Smooth muscle cell (in vitro differentiated cells): ENCODE data around the gene NECAP2. TPM values are rescaled to one million over a fixed set of nuclear protein-coding genes. Genes with fewer than 3 reads are reported as not detected.
"Not testable (repeated sequence)": the region's sequence is repeated elsewhere in the genome, so short reads cannot be mapped to it uniquely, and the experiment has no call there.

Source experiments
- DNase-seq: peaks from one replicate; lab custom pipeline; 2025; ENCODE audit not compliant: unreplicated experiment; lab: John Stamatoyannopoulos, UW
- H2AFZ ChIP-seq: fragments of 200-600 bp; sonication (generic); 2 replicates; pipeline ENCODE4 v1.6.0; 2016; ENCODE audit warnings: antibody characterized with exemption, low read depth, mild to moderate bottlenecking
- H3F3A ChIP-seq: fragments of 200-600 bp; sonication (generic); 2 replicates; pipeline ENCODE4 v1.6.0; 2017; ENCODE audit warnings: antibody characterized with exemption, low read depth
- H3K27ac ChIP-seq: fragments of 200-600 bp; sonication (generic); 2 replicates; pipeline ENCODE4 v1.5.1; 2016; ENCODE audit warnings: low read depth, mild to moderate bottlenecking
- H3K27me3 ChIP-seq: fragments of 200-600 bp; sonication (generic); 2 replicates; pipeline ENCODE4 v1.6.1; 2016; ENCODE audit warnings: low read depth, mild to moderate bottlenecking
- H3K36me3 ChIP-seq: fragments of 200-600 bp; sonication (generic); 2 replicates; pipeline ENCODE4 v1.5.1; 2016; ENCODE audit warnings: low read depth
- H3K4me1 ChIP-seq: fragments of 200-600 bp; sonication (generic); 2 replicates; pipeline ENCODE4 v1.5.1; 2016; ENCODE audit warnings: low read depth
- H3K4me2 ChIP-seq: fragments of 200-600 bp; sonication (generic); 2 replicates; pipeline ENCODE4 v1.6.0; 2016; ENCODE audit warnings: mild to moderate bottlenecking
- H3K4me3 ChIP-seq: fragments of 200-600 bp; sonication (generic); 2 replicates; pipeline ENCODE4 v1.5.1; 2016; ENCODE audit warnings: mild to moderate bottlenecking
- H3K79me2 ChIP-seq: fragments of 200-600 bp; sonication (generic); 2 replicates; pipeline ENCODE4 v1.6.0; 2016; ENCODE audit warnings: low read depth, mild to moderate bottlenecking
- H3K9ac ChIP-seq: fragments of 200-600 bp; sonication (generic); 2 replicates; pipeline ENCODE4 v1.6.0; 2016; ENCODE audit warnings: low read depth
- H3K9me3 ChIP-seq: fragments of 200-600 bp; sonication (generic); replicated peaks from 2 replicates; pipeline ENCODE4 v1.5.1; 2016; ENCODE audit warnings: low read depth
- H4K20me1 ChIP-seq: fragments of 200-600 bp; sonication (generic); 2 replicates; pipeline ENCODE4 v1.6.0; 2016; ENCODE audit warnings: low read depth
- WGBS: methylation state at CpG from one replicate; pipeline ENCODE4 v1.1.7; 2016; ENCODE audit warnings: low lambda C conversion rate; 5-methylcytosine and 5-hydroxymethylcytosine counted together
- polyA plus RNA-seq: library from polyadenylated mRNA; unstranded; fragments of >200 nt; fragmentation: Nextera tagmentation; extraction: Ambion mirVana; gene quantifications from 2 replicates; pipeline ENCODE4 v1.2.1, GENCODE V29; 2016
- total RNA-seq: library from RNA; depleted of rRNA; stranded (reverse); fragments of >200 nt; gene quantifications from 2 replicates; pipeline ENCODE4 v1.2.3, GENCODE V29; 2014
- TF ChIP-seq, protein P1 (sequence below): fragments of 200-600 bp; sonication (generic); IDR thresholded peaks from 2 replicates; pipeline ENCODE4 v1.5.1; 2017; ENCODE audit warnings: borderline replicate concordance, mild to moderate bottlenecking, antibody characterized with exemption; ENCODE audit not compliant: insufficient read depth, poor library complexity, severe bottlenecking

The NECAP2 gene
- total and polyA plus RNA-seq, 2 experiments from 2014 or later, result 49.5 to 60.0 TPM

DNA sequence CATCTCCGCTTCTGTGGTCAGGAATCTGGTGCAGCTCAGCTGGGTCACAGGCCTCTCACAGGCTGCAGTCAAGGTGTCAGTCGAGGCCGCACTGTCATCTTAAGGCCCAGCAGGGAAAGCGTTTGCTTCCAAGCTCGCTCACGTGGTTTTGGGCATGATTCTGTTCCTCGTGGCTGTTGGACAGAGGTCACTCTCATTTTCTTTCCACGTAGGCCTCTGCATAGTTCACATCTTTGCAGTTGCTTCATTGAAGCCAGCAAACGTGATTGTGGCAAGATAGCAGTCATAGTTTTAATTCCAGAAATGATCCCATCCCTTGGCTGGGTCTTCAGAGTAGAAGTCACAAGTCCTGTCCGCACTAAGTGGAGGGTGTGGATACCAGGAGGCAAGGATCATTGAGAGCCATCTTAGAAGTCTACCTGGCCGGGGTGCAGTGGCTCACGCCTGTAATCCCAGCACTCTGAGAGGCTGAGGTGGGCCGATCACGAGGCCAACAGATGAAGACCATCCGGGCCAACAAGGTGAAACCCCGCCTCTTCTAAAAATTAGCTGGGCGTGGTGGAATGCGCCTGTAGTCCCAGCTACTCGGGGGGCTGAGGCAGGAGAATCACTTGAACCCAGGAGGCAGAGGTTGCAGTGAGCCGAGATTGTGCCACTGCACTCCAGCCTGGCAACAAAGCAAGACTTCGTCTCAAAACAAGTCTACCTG is 24.5 kb downstream of the NECAP2 start:
- no peaks in the 10 kb centered on the region for H3K36me3 ChIP-seq
- no peak overlapping the region for H3K9ac ChIP-seq
- H2AFZ ChIP-seq, result no peak overlapping the region
- no peaks in the 10 kb centered on the region for H4K20me1 ChIP-seq
- no peak overlapping the region for H3K27ac ChIP-seq
- no peaks in the 10 kb centered on the region for H3F3A ChIP-seq
- no peaks in the 10 kb centered on the region for H3K79me2 ChIP-seq
- no peak for DNase-seq
- no peak overlapping the region for H3K4me2 ChIP-seq
- H3K9me3 ChIP-seq, result no peaks in the 10 kb centered on the region
- TF ChIP-seq, protein P1, sequence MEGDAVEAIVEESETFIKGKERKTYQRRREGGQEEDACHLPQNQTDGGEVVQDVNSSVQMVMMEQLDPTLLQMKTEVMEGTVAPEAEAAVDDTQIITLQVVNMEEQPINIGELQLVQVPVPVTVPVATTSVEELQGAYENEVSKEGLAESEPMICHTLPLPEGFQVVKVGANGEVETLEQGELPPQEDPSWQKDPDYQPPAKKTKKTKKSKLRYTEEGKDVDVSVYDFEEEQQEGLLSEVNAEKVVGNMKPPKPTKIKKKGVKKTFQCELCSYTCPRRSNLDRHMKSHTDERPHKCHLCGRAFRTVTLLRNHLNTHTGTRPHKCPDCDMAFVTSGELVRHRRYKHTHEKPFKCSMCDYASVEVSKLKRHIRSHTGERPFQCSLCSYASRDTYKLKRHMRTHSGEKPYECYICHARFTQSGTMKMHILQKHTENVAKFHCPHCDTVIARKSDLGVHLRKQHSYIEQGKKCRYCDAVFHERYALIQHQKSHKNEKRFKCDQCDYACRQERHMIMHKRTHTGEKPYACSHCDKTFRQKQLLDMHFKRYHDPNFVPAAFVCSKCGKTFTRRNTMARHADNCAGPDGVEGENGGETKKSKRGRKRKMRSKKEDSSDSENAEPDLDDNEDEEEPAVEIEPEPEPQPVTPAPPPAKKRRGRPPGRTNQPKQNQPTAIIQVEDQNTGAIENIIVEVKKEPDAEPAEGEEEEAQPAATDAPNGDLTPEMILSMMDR, result no peak
- no peaks in the 10 kb centered on the region for H3K4me1 ChIP-seq
- H3K4me3 ChIP-seq, result no peak overlapping the region
- WGBS, result 89% methylated on average over 21 of the region's 21 CpGs
- no peaks in the 10 kb centered on the region for H3K27me3 ChIP-seq

- no peak overlapping the region for H3K27ac ChIP-seq
- no peaks in the 10 kb centered on the region for H3K9me3 ChIP-seq
- H3K27me3 ChIP-seq, result no peaks in the 10 kb centered on the region
- H4K20me1 ChIP-seq, result no peaks in the 10 kb centered on the region
- H3F3A ChIP-seq, result no peaks in the 10 kb centered on the region
- H3K79me2 ChIP-seq, result no peaks in the 10 kb centered on the region
- no peak overlapping the region for H3K4me3 ChIP-seq
- H3K36me3 ChIP-seq, result no peaks in the 10 kb centered on the region
- TF ChIP-seq, protein P1, result no peak
- no peak overlapping the region for H2AFZ ChIP-seq
- H3K4me1 ChIP-seq, result no peaks in the 10 kb centered on the region
- DNase-seq, result no peak
- no peak overlapping the region for H3K4me2 ChIP-seq
- 81% methylated on average over 3 of the region's 3 CpGs for WGBS
- no peak overlapping the region for H3K9ac ChIP-seq
Observed at GRCh38 chr1:16468558-16468957, 28.0 kb downstream of the NECAP2 start.

DNA sequence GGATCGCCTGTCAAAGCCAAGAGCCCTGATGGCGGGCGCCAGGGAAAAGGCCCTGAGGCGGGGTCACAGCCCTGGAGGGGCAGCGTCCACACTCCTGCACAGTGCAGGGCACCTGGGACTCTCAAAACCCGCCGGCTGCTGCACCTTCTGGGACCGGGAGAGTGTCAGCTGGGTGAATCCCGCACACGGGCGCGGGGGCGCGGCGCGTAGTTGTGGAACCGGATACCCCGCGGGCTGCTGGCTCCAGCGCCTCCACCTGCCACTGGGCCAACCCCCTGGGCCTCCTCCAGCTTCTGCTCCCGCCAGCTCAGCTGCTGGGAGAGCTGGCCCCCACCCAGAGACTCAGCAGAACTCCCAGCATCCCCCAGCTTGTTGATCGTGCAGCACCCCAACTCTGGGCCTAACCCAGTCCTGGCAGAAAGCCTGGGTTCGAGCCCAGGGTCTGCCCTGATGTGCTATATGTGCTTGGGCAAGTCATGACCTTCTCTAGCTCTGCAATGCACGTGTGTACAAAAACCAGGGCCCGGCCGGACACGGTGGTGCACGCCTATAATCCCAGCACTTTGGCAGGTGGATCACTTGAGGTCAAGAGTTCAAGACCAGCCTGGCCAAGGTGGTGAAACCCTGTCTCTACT is 33.8 kb downstream of the NECAP2 start:
- Histone ChIP-seq H3K27ac (no peak overlapping the region), H3K36me3 (no peaks in the 10 kb centered on the region), H3K79me2 (no peaks in the 10 kb centered on the region), H3F3A (no peaks in the 10 kb centered on the region), H3K4me3 (no peak overlapping the region), H4K20me1 (no peaks in the 10 kb centered on the region), H3K27me3 (no peaks in the 10 kb centered on the region), H3K9ac (no peak overlapping the region), H2AFZ (no peak overlapping the region), H3K4me2 (no peak overlapping the region), H3K4me1 (no peaks in the 10 kb centered on the region), H3K9me3 (no peaks in the 10 kb centered on the region)
- no peak for DNase-seq
- TF ChIP-seq, protein P1, result no peak
- 97% methylated on average over 24 of the region's 28 CpGs for WGBS

DNA sequence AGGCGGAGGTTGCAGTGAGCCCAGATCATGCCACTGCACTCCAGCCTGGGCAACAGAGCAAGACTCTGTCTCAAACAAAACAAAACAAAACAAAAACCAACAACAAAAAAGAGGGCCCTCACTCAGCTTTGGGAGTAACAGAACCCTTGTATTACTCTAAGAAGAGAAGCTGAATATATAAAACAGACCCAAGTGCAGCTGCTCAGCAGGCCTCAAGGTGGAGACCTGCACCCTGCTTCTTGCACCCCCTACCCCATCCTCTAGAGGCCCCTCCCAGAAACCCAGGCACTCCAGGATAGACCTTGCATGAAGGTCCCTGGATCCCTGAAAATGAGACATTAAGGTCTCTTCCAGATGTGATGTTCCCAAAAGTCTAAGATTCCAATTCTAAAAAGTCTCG is 34.4 kb downstream of the NECAP2 start:
- WGBS, result 100% methylated on average over 2 of the region's 2 CpGs
- not testable (repeated sequence) for H3K79me2 ChIP-seq, H3K4me2 ChIP-seq, H3K9me3 ChIP-seq, H3K27ac ChIP-seq, H2AFZ ChIP-seq, H3K27me3 ChIP-seq, DNase-seq, H3K9ac ChIP-seq, H3K36me3 ChIP-seq, H3F3A ChIP-seq, H3K4me3 ChIP-seq, H3K4me1 ChIP-seq, H4K20me1 ChIP-seq

DNA sequence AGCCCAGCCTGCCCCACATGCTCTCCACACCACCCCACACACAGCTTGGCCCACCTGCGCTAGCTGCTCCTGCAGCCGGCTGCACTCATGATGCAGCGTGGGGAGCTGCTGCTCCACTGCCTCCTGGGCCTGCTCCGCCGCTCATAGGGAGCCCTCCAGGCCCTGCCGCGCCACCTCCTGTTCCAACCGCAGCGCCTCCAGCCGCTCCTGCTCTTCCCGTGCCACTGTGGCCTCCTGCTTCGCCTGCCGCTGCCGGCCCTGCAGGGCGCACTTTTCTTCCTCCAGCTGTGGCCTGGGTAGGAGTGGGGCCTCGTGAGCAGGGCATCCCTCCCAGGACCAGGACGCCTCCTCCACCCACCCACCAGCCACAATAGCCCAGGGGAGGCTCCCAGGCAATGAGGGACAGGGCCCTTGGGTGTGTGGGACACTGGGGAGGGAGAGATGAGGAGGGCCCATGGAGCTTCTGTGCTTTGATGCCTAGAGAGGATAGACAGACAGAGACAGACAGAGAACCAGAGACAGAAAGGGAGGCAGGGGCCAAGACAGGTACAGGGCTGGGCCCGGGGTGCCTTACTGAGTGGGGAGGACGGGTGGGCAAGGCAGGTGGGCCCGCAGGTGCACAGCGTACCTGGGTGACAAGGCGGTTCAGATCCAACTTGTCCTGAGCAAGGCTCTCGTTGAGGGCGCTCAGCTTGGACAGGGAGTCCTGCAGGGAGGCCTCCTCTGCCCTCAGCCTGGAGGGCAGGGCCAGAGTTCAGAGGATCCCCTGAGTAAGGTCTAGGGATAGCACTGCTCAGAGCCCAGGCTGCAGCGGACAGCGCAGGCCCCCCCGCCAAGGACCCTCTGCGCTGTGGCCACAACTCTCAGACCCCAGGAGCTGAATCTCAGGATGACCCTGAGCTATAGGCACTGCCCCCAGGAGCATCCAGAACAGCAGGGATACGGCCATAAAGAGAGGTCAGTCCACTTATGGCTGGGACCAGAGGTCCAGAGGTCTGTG is 35.5 kb downstream of the NECAP2 start:
- not testable (repeated sequence) for H3K79me2 ChIP-seq, H3F3A ChIP-seq, H3K4me2 ChIP-seq, DNase-seq, H3K27ac ChIP-seq, H3K27me3 ChIP-seq, H3K36me3 ChIP-seq, H4K20me1 ChIP-seq, H3K9ac ChIP-seq, H3K9me3 ChIP-seq, H3K4me1 ChIP-seq, H2AFZ ChIP-seq, H3K4me3 ChIP-seq
- 98% methylated on average over 19 of the region's 29 CpGs for WGBS
